K562 (cell line): Measurements from ENCODE around the gene CPT1B. TPM values are rescaled to one million over a fixed set of nuclear protein-coding genes. Genes with fewer than 3 reads are reported as not detected.

ENCODE experiments used
- NRF1 ChIP-seq, 2 experiments: fragments of 450-650 bp; IDR thresholded peaks in 1 of 2; conservative IDR thresholded peaks in 1 of 2; 2 replicates each; pipeline ENCODE4 v1.6.1; 2014; ENCODE audit warnings: mild to moderate bottlenecking in 2 of 2
- POLR2B ChIP-seq: fragments of 450-650 bp; IDR thresholded peaks from 2 replicates; pipeline ENCODE4 v1.6.1; 2018; ENCODE audit warnings: low read depth; ENCODE audit not compliant: partially characterized antibody
- SUPT5H ChIP-seq: fragments of 450-650 bp; IDR thresholded peaks from 2 replicates; pipeline ENCODE4 v1.6.1; 2016
- ZFX ChIP-seq: sonication (generic); formaldehyde crosslinking; IDR thresholded peaks from 2 replicates; pipeline ENCODE4 v1.8.0; 2022; ENCODE audit warnings: mild to moderate bottlenecking, missing genetic modification reagents, moderate library complexity
- polyA plus RNA-seq, 8 experiments: library from polyadenylated mRNA; depleted of rRNA in 4 of 8; stranded (reverse) in 5 of 8; unstranded in 3 of 8; fragments of >200 nt; fragmentation: Nextera tagmentation in 2 of 8; fragmentation: Illumina TruSeq in 1 of 8; extraction: Ambion mirVana in 2 of 8; extraction: Trizol in 1 of 8; gene quantifications; 2 replicates each; pipeline versions ENCODE4 v1.2.1 to v1.2.3, GENCODE V29; 2011 to 2014; ENCODE audit warnings: inconsistent platforms in 1 of 8, missing spikeins in 1 of 8
- total RNA-seq, 7 experiments: library from RNA; depleted of rRNA in 6 of 7; stranded (reverse); fragments of >200 nt in 6 of 7; fragmentation: Illumina TruSeq in 2 of 7; extraction: Trizol in 2 of 7; gene quantifications; 2 replicates each; pipeline versions ENCODE4 v1.2.1 to v1.2.3, GENCODE V29; 2011 to 2021; ENCODE audit warnings: low replicate concordance in 1 of 7
- TF ChIP-seq, protein P1 (sequence below), 3 experiments: IDR thresholded peaks in 2 of 3; conservative IDR thresholded peaks in 1 of 3; 2 replicates each; pipeline ENCODE4 v1.5.1; 2011 to 2012; ENCODE audit warnings: low read length in 3 of 3, mild to moderate bottlenecking in 3 of 3, control low read depth in 2 of 3, improper control_type of control experiment in 1 of 3, inconsistent platforms in 1 of 3, low read depth in 1 of 3, mixed read lengths in 1 of 3, moderate library complexity in 1 of 3; ENCODE audit not compliant: insufficient read depth in 2 of 3
- TF ChIP-seq, protein P2 (sequence below), 2 experiments: fragments of 450-650 bp; IDR thresholded peaks; 2 replicates each; pipeline ENCODE4 v1.6.1; 2018; ENCODE audit warnings: mild to moderate bottlenecking in 2 of 2, low read depth in 1 of 2; ENCODE audit not compliant: partially characterized antibody in 2 of 2
- TF ChIP-seq, protein P3 (sequence below): sonication (generic); formaldehyde crosslinking; IDR thresholded peaks from 2 replicates; pipeline ENCODE4 v1.8.0; 2022; ENCODE audit warnings: mild to moderate bottlenecking, missing genetic modification reagents

Gene CPT1B
- total and polyA plus RNA-seq, 9 of the 15 experiments (the other 6 are each of a cell fraction or from before 2014, with no cell fraction given) = 0.35 to 6.1 (median 2.6) TPM

DNA sequence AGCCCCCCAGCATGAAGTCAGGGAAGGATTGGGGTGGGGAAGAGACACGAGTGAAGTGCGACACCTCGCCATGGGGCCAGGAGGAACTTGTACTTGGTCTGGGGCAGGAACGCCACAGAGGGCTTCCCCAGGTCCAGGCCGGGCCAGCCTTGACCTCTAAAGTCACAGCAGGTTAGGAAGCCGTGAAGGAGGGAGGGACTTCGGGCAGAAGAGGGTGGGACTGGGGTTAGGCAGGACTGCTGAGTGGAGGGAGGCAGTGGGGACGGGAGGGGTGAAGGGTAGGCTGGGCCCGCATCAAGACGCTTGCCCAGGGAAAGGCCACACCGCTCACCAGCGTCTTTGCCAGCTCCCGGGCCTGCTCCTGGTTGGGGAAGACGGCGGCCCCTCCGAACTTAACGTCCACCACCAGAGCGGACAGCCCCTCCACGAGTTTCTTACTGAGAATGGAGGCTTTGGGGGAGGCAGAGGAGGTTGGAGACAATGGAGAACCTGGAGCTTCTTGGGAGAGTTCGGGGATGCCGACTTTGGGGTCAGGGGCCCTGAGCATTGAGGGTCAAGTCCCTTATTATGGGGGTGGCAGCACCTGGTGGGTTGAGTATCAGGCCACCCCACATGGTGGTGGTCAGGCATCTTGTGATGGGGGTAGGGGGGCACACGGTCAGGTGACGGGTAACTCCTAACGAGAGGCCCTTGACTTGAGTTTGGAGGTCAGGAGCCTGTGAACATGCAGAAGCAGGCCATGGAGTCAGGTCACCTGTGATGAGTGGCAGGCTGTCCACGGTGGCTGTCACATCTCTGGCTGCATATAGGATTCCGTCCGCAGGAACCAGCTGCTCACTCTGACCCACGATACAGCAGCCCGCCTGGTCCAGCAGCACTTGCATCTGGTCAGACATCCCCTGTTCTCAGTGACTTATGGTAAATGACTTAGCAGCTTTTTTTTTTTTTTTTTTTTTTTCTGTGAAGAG lies 51.1 kb downstream of the CPT1B start (continued):
- TF ChIP-seq, protein P1, sequence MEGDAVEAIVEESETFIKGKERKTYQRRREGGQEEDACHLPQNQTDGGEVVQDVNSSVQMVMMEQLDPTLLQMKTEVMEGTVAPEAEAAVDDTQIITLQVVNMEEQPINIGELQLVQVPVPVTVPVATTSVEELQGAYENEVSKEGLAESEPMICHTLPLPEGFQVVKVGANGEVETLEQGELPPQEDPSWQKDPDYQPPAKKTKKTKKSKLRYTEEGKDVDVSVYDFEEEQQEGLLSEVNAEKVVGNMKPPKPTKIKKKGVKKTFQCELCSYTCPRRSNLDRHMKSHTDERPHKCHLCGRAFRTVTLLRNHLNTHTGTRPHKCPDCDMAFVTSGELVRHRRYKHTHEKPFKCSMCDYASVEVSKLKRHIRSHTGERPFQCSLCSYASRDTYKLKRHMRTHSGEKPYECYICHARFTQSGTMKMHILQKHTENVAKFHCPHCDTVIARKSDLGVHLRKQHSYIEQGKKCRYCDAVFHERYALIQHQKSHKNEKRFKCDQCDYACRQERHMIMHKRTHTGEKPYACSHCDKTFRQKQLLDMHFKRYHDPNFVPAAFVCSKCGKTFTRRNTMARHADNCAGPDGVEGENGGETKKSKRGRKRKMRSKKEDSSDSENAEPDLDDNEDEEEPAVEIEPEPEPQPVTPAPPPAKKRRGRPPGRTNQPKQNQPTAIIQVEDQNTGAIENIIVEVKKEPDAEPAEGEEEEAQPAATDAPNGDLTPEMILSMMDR (IDR thresholded peaks at IDR 0.05 in 2 of 3, conservative IDR thresholded peaks at IDR 0.05 in 1 of 3; ENCODE audit: insufficient read depth in 2 of 3, low read depth in 1 of 3, low read length in 3 of 3) = no peak
- TF ChIP-seq, protein P2, sequence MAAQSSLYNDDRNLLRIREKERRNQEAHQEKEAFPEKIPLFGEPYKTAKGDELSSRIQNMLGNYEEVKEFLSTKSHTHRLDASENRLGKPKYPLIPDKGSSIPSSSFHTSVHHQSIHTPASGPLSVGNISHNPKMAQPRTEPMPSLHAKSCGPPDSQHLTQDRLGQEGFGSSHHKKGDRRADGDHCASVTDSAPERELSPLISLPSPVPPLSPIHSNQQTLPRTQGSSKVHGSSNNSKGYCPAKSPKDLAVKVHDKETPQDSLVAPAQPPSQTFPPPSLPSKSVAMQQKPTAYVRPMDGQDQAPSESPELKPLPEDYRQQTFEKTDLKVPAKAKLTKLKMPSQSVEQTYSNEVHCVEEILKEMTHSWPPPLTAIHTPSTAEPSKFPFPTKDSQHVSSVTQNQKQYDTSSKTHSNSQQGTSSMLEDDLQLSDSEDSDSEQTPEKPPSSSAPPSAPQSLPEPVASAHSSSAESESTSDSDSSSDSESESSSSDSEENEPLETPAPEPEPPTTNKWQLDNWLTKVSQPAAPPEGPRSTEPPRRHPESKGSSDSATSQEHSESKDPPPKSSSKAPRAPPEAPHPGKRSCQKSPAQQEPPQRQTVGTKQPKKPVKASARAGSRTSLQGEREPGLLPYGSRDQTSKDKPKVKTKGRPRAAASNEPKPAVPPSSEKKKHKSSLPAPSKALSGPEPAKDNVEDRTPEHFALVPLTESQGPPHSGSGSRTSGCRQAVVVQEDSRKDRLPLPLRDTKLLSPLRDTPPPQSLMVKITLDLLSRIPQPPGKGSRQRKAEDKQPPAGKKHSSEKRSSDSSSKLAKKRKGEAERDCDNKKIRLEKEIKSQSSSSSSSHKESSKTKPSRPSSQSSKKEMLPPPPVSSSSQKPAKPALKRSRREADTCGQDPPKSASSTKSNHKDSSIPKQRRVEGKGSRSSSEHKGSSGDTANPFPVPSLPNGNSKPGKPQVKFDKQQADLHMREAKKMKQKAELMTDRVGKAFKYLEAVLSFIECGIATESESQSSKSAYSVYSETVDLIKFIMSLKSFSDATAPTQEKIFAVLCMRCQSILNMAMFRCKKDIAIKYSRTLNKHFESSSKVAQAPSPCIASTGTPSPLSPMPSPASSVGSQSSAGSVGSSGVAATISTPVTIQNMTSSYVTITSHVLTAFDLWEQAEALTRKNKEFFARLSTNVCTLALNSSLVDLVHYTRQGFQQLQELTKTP (IDR thresholded peaks at IDR 0.05; ENCODE audit: low read depth in 1 of 2, partially characterized antibody in 2 of 2) = no peak
- TF ChIP-seq NRF1 (conservative IDR thresholded peaks at IDR 0.05 in 1 of 2, IDR thresholded peaks at IDR 0.05 in 1 of 2) (0 out of 4 replicates have a peak, but pooled peaks of 1 of the 2 experiments have one; percentile 17), POLR2B (peak; percentile 61), ZFX (CRISPR knock-in tag) (peak; percentile 54; the same call in 1 of the 2 replicates), SUPT5H (peak; percentile 68)
- TF ChIP-seq, protein P3, sequence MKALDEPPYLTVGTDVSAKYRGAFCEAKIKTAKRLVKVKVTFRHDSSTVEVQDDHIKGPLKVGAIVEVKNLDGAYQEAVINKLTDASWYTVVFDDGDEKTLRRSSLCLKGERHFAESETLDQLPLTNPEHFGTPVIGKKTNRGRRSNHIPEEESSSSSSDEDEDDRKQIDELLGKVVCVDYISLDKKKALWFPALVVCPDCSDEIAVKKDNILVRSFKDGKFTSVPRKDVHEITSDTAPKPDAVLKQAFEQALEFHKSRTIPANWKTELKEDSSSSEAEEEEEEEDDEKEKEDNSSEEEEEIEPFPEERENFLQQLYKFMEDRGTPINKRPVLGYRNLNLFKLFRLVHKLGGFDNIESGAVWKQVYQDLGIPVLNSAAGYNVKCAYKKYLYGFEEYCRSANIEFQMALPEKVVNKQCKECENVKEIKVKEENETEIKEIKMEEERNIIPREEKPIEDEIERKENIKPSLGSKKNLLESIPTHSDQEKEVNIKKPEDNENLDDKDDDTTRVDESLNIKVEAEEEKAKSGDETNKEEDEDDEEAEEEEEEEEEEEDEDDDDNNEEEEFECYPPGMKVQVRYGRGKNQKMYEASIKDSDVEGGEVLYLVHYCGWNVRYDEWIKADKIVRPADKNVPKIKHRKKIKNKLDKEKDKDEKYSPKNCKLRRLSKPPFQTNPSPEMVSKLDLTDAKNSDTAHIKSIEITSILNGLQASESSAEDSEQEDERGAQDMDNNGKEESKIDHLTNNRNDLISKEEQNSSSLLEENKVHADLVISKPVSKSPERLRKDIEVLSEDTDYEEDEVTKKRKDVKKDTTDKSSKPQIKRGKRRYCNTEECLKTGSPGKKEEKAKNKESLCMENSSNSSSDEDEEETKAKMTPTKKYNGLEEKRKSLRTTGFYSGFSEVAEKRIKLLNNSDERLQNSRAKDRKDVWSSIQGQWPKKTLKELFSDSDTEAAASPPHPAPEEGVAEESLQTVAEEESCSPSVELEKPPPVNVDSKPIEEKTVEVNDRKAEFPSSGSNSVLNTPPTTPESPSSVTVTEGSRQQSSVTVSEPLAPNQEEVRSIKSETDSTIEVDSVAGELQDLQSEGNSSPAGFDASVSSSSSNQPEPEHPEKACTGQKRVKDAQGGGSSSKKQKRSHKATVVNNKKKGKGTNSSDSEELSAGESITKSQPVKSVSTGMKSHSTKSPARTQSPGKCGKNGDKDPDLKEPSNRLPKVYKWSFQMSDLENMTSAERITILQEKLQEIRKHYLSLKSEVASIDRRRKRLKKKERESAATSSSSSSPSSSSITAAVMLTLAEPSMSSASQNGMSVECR = 0 out of 2 replicates have a peak, but pooled peaks have one; percentile 1
